Esophagus muscularis mucosa (tissue), 4 donors: Measurements from ENCODE around the gene TSBP1. TPM values are rescaled to one million over a fixed set of nuclear protein-coding genes. Genes with fewer than 3 reads are reported as not detected.

ENCODE experiments used
- DNase-seq: peaks from one replicate; pipeline ENCODE4 v3.0.0-alpha.2; 2017; ENCODE audit errors: extremely low spot score
- H3K27ac ChIP-seq, 4 donors: fragments of 200-600 bp; sonication (generic); replicated peaks in 1 of 4; 1 replicate in 3 of 4; 2 replicates in 1 of 4; pipeline ENCODE4 v1.5.1; 2016 to 2019; ENCODE audit warnings: mild to moderate bottlenecking in 1 of 4
- H3K27me3 ChIP-seq, 4 donors: fragments of 200-600 bp; sonication (generic); one replicate each; pipeline versions ENCODE4 v1.5.1 to v1.6.0; 2016 to 2019
- H3K36me3 ChIP-seq, 4 donors: fragments of 200-600 bp; sonication (generic); one replicate each; pipeline ENCODE4 v1.5.1; 2016 to 2019
- H3K4me1 ChIP-seq, 4 donors: fragments of 200-600 bp; sonication (generic); one replicate each; pipeline ENCODE4 v1.5.1; 2016 to 2019
- H3K4me3 ChIP-seq, 4 donors: fragments of 200-600 bp; sonication (generic); 1 replicate in 2 of 4; 2 replicates in 2 of 4; pipeline ENCODE4 v1.5.1; 2016 to 2019; ENCODE audit warnings: mild to moderate bottlenecking in 4 of 4, moderate library complexity in 1 of 4
- H3K9me3 ChIP-seq, 4 donors: fragments of 200-600 bp; sonication (generic); 1 replicate in 3 of 4; 2 replicates in 1 of 4; pipeline ENCODE4 v1.5.1; 2016 to 2019
- EP300 ChIP-seq: sonication (generic); formaldehyde crosslinking; IDR thresholded peaks from one replicate; pipeline ENCODE4 v1.6.1; 2017; ENCODE audit warnings: antibody characterized with exemption
- POLR2A ChIP-seq: fragments of 450-650 bp; IDR thresholded peaks from one replicate; pipeline ENCODE4 v1.6.1; 2017; ENCODE audit warnings: antibody characterized with exemption, moderate library complexity, mild to moderate bottlenecking, low read depth
- POLR2AphosphoS5 ChIP-seq, 2 donors: sonication (generic); formaldehyde crosslinking; IDR thresholded peaks; one replicate each; pipeline ENCODE4 v1.6.1; 2017; ENCODE audit warnings: antibody characterized with exemption in 2 of 2
- WGBS: methylation state at CpG from one replicate; pipeline ENCODE4 v1.1.5; 2018; 5-methylcytosine and 5-hydroxymethylcytosine counted together
- intact Hi-C: fragments of 100-400 bp; cut with DNase I; formaldehyde crosslinking; loops from one replicate; pipeline ENCODE4 v1.15.1; 2023
- total RNA-seq, 4 donors: library from RNA; depleted of rRNA; stranded (reverse); fragments of >200 nt; gene quantifications; one replicate each; pipeline versions ENCODE4 v1.1.0 to v1.2.1, GENCODE V29; 2016
- TF ChIP-seq, protein P1 (sequence below), 3 experiments: fragments of 200-600 bp in 2 of 3; fragments of 450-650 bp in 1 of 3; sonication (generic) in 2 of 3; IDR thresholded peaks; one replicate each; pipeline ENCODE4 v1.5.1; 2017 to 2019; ENCODE audit warnings: antibody characterized with exemption in 3 of 3, mild to moderate bottlenecking in 2 of 3, moderate library complexity in 1 of 3

Gene TSBP1
- total RNA-seq, 4 donors from 2014 or later, result not detected

DNA sequence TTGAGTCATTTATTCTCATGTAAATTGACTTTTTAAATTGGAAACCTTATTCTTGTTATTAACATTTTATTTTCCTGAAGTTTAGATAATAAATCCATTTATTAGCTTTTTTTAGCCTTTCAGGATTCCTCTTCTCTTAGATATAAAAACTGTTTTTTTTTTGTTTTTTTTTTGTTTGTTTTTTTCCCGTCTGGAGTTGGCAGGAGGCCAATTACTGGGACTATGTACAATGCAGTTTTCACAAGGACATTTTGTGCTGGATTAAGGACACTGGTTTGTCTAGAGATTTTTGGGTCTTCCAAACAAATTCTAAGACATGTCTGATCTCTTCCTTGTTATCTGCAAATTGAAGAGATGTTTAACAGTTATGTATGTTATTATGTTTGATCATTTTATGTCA is 34.0 kb upstream of the TSBP1 start:
- H3K9me3 ChIP-seq, result no peaks in the 10 kb centered on the region
- TF ChIP-seq, protein P1, sequence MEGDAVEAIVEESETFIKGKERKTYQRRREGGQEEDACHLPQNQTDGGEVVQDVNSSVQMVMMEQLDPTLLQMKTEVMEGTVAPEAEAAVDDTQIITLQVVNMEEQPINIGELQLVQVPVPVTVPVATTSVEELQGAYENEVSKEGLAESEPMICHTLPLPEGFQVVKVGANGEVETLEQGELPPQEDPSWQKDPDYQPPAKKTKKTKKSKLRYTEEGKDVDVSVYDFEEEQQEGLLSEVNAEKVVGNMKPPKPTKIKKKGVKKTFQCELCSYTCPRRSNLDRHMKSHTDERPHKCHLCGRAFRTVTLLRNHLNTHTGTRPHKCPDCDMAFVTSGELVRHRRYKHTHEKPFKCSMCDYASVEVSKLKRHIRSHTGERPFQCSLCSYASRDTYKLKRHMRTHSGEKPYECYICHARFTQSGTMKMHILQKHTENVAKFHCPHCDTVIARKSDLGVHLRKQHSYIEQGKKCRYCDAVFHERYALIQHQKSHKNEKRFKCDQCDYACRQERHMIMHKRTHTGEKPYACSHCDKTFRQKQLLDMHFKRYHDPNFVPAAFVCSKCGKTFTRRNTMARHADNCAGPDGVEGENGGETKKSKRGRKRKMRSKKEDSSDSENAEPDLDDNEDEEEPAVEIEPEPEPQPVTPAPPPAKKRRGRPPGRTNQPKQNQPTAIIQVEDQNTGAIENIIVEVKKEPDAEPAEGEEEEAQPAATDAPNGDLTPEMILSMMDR (IDR thresholded peaks at IDR 0.05), result no peak
- no peak for TF ChIP-seq POLR2A
- TF ChIP-seq EP300, result no peak
- no peak for TF ChIP-seq POLR2AphosphoS5 (IDR thresholded peaks at IDR 0.05)
- no peak overlapping the region for H3K4me3 ChIP-seq
- intact Hi-C loops, result no loop called here
- H3K36me3 ChIP-seq, result no peaks in the 10 kb centered on the region
- H3K4me1 ChIP-seq, result no peaks in the 10 kb centered on the region
- H3K27ac ChIP-seq, result no peak overlapping the region
- H3K27me3 ChIP-seq, result peaks cover 0 to 69% (median 9%) of the 10 kb centered on the region in 4 donors
- DNase-seq, result no peak
- 26% methylated on average over 1 of the region's 1 CpG for WGBS

DNA sequence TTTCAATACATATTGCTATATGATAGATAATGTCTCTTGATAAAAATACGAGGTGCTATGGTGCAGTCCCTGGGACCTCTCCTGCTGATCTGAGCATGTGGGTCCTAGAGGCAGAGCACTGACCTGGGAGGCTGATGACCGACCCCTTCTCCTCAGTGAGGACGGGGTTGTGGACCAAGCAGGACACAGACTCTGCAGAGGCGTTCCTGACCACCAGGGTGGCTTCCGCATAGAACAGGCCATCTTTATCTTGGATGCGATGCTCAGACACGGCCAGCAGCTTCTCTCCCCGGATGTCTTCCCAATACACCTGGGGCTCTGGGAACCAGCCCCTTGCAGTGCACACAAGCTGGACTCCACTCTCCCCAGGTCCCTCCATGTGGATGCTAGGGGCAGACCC is 31.1 kb upstream of the TSBP1 start:
- H3K36me3 ChIP-seq, result no peaks in the 10 kb centered on the region
- intact Hi-C loops, result no loop called here
- no peak for DNase-seq
- WGBS, result 88% methylated on average over 4 of the region's 8 CpGs
- no peaks in the 10 kb centered on the region for H3K4me1 ChIP-seq
- H3K9me3 ChIP-seq, result no peaks in the 10 kb centered on the region
- TF ChIP-seq, protein P1 (IDR thresholded peaks at IDR 0.05), result no peak
- no peak overlapping the region for H3K27ac ChIP-seq
- H3K4me3 ChIP-seq, result no peak overlapping the region
- peaks cover 0 to 54% (median 9%) of the 10 kb centered on the region in 4 donors for H3K27me3 ChIP-seq

DNA sequence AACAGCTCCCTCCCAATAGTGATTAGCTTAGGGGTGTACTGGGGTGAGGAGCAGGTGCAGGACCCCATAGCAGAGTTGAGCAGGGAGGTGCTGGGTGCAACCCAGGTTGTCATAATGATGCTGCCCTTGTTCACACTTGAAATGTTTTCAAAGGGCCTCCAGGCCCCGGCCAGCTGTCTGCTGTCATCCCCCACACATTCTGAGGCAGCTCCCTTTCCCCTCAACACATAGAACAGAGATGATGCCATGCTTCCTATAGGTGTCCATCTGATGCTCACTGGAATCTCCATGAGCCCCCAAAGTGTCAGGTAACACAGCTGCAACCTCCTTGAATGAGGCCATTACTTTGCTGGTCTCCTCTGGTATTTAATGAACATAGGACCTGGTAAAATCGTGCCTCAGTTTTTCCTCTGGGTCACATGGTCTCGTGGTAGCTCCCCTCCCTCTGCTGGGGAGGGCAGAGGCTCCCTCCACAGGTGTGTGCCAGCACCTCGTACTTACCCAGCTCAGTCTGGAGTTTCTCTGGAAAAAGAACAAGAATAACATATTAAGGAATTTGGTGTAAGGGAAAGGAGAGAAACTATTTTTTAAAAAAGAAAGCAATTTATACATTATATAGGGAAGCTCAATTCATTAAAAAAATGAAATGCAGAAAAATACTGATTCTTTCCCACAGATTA is 29.7 kb upstream of the TSBP1 start:
- 38% methylated on average over 4 of the region's 4 CpGs for WGBS
- Histone ChIP-seq H3K27ac (no peak overlapping the region), H3K36me3 (no peaks in the 10 kb centered on the region), H3K9me3 (no peaks in the 10 kb centered on the region), H3K4me3 (no peak overlapping the region), H3K27me3 (peaks cover 0 to 40% (median 9%) of the 10 kb centered on the region in 4 donors), H3K4me1 (no peaks in the 10 kb centered on the region)
- TF ChIP-seq POLR2A (no peak), POLR2AphosphoS5 (IDR thresholded peaks at IDR 0.05) (no peak), EP300 (no peak)
- TF ChIP-seq, protein P1 (IDR thresholded peaks at IDR 0.05), result no peak
- DNase-seq, result no peak
- intact Hi-C loops, result no loop called here

DNA sequence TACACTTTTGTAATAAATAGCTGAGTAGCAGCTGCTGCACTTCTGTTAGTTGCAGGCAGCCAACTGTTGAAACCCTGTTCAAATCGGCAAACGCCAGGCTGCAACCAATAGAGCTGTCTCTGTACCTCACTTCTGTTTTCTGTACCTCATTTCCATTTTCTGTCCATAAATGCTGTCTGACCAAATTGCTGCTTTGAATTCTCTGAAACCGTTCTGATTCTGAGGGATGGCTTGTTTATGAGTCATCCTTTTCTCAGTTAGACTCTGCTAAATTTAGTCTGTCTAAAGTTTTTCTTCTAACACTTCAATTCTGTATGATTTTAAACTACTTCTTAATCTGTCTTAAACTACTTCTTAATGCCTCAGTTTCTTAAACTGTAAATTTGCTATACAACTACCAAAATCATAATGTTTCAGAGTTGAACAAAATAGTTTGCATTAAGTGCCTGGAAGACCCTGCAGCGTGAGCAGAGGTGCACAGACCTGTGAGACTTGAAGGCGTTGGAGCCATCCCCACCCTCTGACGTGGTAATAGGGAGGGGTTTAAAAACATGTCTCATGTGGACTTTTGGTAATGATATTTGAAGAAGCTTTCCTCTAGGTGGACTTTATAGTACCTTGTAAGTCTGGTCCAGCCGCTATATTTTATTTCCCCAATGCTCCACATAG is 25.7 kb upstream of the TSBP1 start:
- intact Hi-C loops, result no loop called here
- peaks cover 0 to 4% (median 0%) of the 10 kb centered on the region in 4 donors for H3K4me1 ChIP-seq
- no peak overlapping the region for H3K27ac ChIP-seq
- no peaks in the 10 kb centered on the region for H3K9me3 ChIP-seq
- TF ChIP-seq, protein P1 (IDR thresholded peaks at IDR 0.05), result no peak
- TF ChIP-seq EP300 (no peak), POLR2AphosphoS5 (IDR thresholded peaks at IDR 0.05) (no peak), POLR2A (no peak)
- H3K27me3 ChIP-seq, result peaks cover 0 to 12% (median 0%) of the 10 kb centered on the region in 4 donors
- no peak for DNase-seq
- H3K36me3 ChIP-seq, result no peaks in the 10 kb centered on the region
- 76% methylated on average over 7 of the region's 7 CpGs for WGBS
- no peak overlapping the region for H3K4me3 ChIP-seq
